Ovary (tissue), 10 donors: Measurements from ENCODE around the gene GAL3ST2. TPM values are rescaled to one million over a fixed set of nuclear protein-coding genes. Genes with fewer than 3 reads are reported as not detected.

Source experiments
- DNase-seq, 5 donors: peaks; one replicate each; pipeline ENCODE4 v3.0.0-alpha.2; 2019 to 2020
- H3K27ac ChIP-seq, 2 donors: fragments of 200-600 bp; one replicate each; pipeline versions ENCODE4 v1.5.1 to v1.8.0; 2019 to 2022
- H3K27me3 ChIP-seq: fragments of 200-600 bp; one replicate; pipeline ENCODE4 v1.8.0; 2022
- H3K36me3 ChIP-seq: fragments of 200-600 bp; sonication (generic); one replicate; pipeline ENCODE4 v1.5.1; 2019
- H3K4me1 ChIP-seq: one replicate; pipeline ENCODE4 v1.8.1; 2013; ENCODE audit warnings: mild to moderate bottlenecking, moderate library complexity; ENCODE audit not compliant: insufficient read depth
- H3K4me3 ChIP-seq: fragments of 200-600 bp; sonication (generic); one replicate; pipeline ENCODE4 v1.5.1; 2017
- H3K9me3 ChIP-seq, 2 donors: fragments of 200-600 bp in 1 of 2; sonication (generic) in 1 of 2; one replicate each; pipeline versions ENCODE4 v1.5.1 to v1.8.1; 2013 to 2019; ENCODE audit warnings: mild to moderate bottlenecking in 1 of 2, moderate library complexity in 1 of 2
- CTCF ChIP-seq, 3 donors: fragments of 450-650 bp in 2 of 3; fragments of 200-600 bp in 1 of 3; IDR thresholded peaks; one replicate each; pipeline versions ENCODE4 v1.5.1 to v1.8.0; 2016 to 2022; ENCODE audit warnings: antibody characterized with exemption in 3 of 3, mild to moderate bottlenecking in 1 of 3
- EP300 ChIP-seq: sonication (generic); formaldehyde crosslinking; IDR thresholded peaks from one replicate; pipeline ENCODE4 v1.6.1; 2017; ENCODE audit warnings: antibody characterized with exemption
- POLR2A ChIP-seq: fragments of 450-650 bp; IDR thresholded peaks from one replicate; pipeline ENCODE4 v1.6.1; 2017; ENCODE audit warnings: antibody characterized with exemption, mild to moderate bottlenecking, moderate library complexity
- WGBS, 3 donors: extraction: QIAGEN DNeasy Blood & Tissue Kit in 1 of 3; methylation state at CpG; one replicate each; pipeline versions ENCODE4 v1.1.5 to v1.1.7; 2013 to 2017; 5-methylcytosine and 5-hydroxymethylcytosine counted together
- intact Hi-C, 4 donors: fragments of 100-400 bp; cut with DNase I; formaldehyde crosslinking; loops; one replicate each; pipeline versions ENCODE4 v1.11.0 to v1.15.1; 2022 to 2023
- long read RNA-seq, 3 donors: library from polyadenylated mRNA in 2 of 3; unstranded in 2 of 3; transcript quantifications; one replicate each; pipeline ENCODE4 v2.0.0 and lab custom pipeline, GENCODE V29; 2021 to 2026
- polyA plus RNA-seq, 2 donors: library from polyadenylated mRNA; stranded (reverse); fragments of 200-250 nt in 1 of 2; fragments of 350-450 nt in 1 of 2; fragmentation: Illumina TruSeq in 1 of 2; extraction: RNeasy Lipid Tissue Mini Kit (QIAGEN cat#74804) in 1 of 2; gene quantifications; one replicate each; pipeline ENCODE4 v1.2.3, GENCODE V29; 2013 to 2014
- total RNA-seq, 7 donors: library from RNA; depleted of rRNA in 2 of 7; stranded (reverse); fragments of >200 nt in 2 of 7; fragmentation: NEBNext Ultra II Directional in 3 of 7; extraction: Animal tissue kit (Norgen Biotek cat#: 25700) in 3 of 7; gene quantifications; one replicate each; pipeline versions ENCODE4 v1.1.0 to v1.2.4, GENCODE V29; 2016 to 2023
- donor health status: DM: no; HTN: no; CAD: no; lungs with moderate emphysema.
- donor health status: DM: no; HTN: no; CAD: no.
- donor health status: Bipolar disorder and iron deficiency.
- donor health status: DM: yes; HTN: yes; CAD: no.
- donor health status: DM: no; HTN: no; CAD: no.
- donor health status: DM: yes; HTN: yes; CAD: no.

Gene GAL3ST2
- total RNA-seq (1 to 10 TPM in 1 of 7 donors, under 1 TPM in 4, not detected in 2; 0.27 to 4.3 (median 0.64) TPM), polyA plus RNA-seq (under 1 TPM in 1 of 2 donors, not detected in 1; 0.05 TPM)
- long read RNA-seq, donor 1 = 0 reads
- long read RNA-seq, donor 2 = 0 reads
- long read RNA-seq, donor 3 = 0 reads

GRCh38 chr2:241776336-241777169 lies at the start of gene GAL3ST2:
TSS of gene GAL3ST2 (plus strand) at chr2:241776822. CDS start at chr2:241776956, 134 bp downstream.
- intact Hi-C loops = no loop called here
- H3K4me1 ChIP-seq = peaks cover 1% of the 10 kb centered on the region
- 70 to 79% (median 78%) methylated on average over 27 of the region's 27 CpGs for WGBS, 3 donors

DNA sequence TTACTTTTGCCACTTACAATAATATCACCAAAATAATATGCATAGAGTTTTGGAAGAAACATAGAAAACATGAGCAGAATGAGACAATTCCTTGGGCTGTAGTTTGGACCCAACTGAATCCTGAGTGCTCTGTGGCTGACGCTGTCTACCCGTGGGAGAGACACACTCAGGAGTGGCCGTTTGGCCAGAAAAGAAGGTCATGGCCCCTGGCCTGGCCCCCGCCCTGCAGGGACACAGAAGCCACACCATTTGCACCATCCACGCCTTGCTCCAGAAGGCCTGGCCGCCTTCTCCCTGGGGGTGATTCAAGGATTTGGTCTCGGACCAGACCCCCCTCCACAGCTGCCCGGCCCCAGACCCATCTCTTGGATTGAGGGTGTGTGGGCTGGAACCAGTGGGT lies 48.6 kb upstream of the GAL3ST2 start:
- 78 to 83% (median 79%) methylated on average over 8 of the region's 8 CpGs for WGBS, 3 donors
- no peaks in the 10 kb centered on the region for H3K4me1 ChIP-seq
- H3K4me3 ChIP-seq = no peak overlapping the region
- intact Hi-C loops = no loop called here
- TF ChIP-seq EP300 (no peak), POLR2A (no peak), CTCF (IDR thresholded peaks at IDR 0.05) (no peak)
- H3K9me3 ChIP-seq = peaks cover 0 to 3% of the 10 kb centered on the region in 2 donors
- H3K36me3 ChIP-seq = no peaks in the 10 kb centered on the region
- no peaks in the 10 kb centered on the region for H3K27me3 ChIP-seq
- DNase-seq = no peak
- no peak overlapping the region for H3K27ac ChIP-seq

More at GRCh38 chr2:241776336-241777169, at the start of gene GAL3ST2:
- no peak for DNase-seq
- H3K36me3 ChIP-seq = no peaks in the 10 kb centered on the region
- H3K27me3 ChIP-seq = no peaks in the 10 kb centered on the region
- H3K9me3 ChIP-seq = peaks cover 0 to 3% of the 10 kb centered on the region in 2 donors
- peak within 1 kb of the TSS; percentile 9 for H3K4me3 ChIP-seq
- H3K27ac ChIP-seq = no peak within 1 kb of the TSS
- TF ChIP-seq EP300 = no peak
- no peak for TF ChIP-seq POLR2A
- TF ChIP-seq CTCF (IDR thresholded peaks at IDR 0.05) = no peak

DNA sequence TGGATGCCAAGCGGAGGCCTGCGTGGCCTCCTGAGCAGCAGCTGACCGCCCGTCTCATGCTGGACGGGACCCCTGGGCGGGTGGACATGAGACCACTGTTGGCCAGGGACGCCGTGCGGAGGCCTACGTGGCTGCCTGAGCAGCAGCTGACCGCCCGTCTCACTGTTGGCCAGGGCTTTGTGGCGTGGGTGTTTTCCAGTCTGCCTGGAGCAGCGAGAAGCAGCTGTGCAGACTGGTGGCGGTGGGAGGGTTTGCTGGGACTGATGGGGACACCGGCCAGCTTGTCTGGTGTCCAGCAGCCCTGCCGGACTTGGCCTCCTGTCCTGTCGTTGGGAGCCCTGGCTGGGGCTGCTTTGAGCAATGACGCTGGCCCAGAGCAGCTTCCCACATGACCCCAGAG lies 48.0 kb upstream of the GAL3ST2 start:
- 71 to 84% (median 75%) methylated on average over 19 of the region's 19 CpGs for WGBS, 3 donors
- intact Hi-C loops = no loop called here
- Histone ChIP-seq H3K9me3 (no peaks in the 10 kb centered on the region), H3K27me3 (no peaks in the 10 kb centered on the region), H3K4me3 (no peak overlapping the region), H3K4me1 (no peaks in the 10 kb centered on the region), H3K36me3 (no peaks in the 10 kb centered on the region), H3K27ac (no peak overlapping the region)
- DNase-seq = no peak
- no peak for TF ChIP-seq CTCF (IDR thresholded peaks at IDR 0.05)
- TF ChIP-seq EP300 = no peak
- TF ChIP-seq POLR2A = no peak

- Histone ChIP-seq H3K4me1 (peaks cover 3% of the 10 kb centered on the region), H3K9me3 (no peaks in the 10 kb centered on the region), H3K36me3 (no peaks in the 10 kb centered on the region), H3K27ac (no peak overlapping the region), H3K4me3 (no peak overlapping the region), H3K27me3 (no peaks in the 10 kb centered on the region)
- intact Hi-C loops = loop anchor here in 2 of 4 donors (10.0 kb wide), 1 partner anchor 145 kb away; no protein-coding TSS in a partner anchor
- TF ChIP-seq CTCF (IDR thresholded peaks at IDR 0.05) = no peak
- no peak for TF ChIP-seq EP300
- no peak for TF ChIP-seq POLR2A
- WGBS, 3 donors = 87 to 95% (median 88%) methylated on average over 6 of the region's 6 CpGs
- DNase-seq = no peak
Measured at GRCh38 chr2:241729868-241730267, 46.8 kb upstream of the GAL3ST2 start.
